IPS-NIHi11 (cell line): Measurements from ENCODE around the gene MLXIP.

Source experiments
- DNase-seq: peaks from one replicate; pipeline ENCODE4 v3.0.0; 2012; ENCODE audit warnings: mixed read lengths, low spot score

Gene MLXIP

GRCh38 chr12:122079033-122079531 is 526 bp downstream of the MLXIP start:
- DNase-seq = peak; percentile 39

GRCh38 chr12:122079532-122080081 is 1.1 kb downstream of the MLXIP start:
- no peak for DNase-seq

- no peak for DNase-seq
Measured at GRCh38 chr12:122080149-122081082, 1.9 kb downstream of the MLXIP start.

- no peak for DNase-seq
Measured at GRCh38 chr12:122081083-122081696, 2.6 kb downstream of the MLXIP start.

- DNase-seq = no peak
Measured at GRCh38 chr12:122081697-122082221, 3.2 kb downstream of the MLXIP start.

- DNase-seq = no peak
Measured at GRCh38 chr12:122082621-122083356, 4.2 kb downstream of the MLXIP start.

GRCh38 chr12:122084857-122085405 is 6.4 kb downstream of the MLXIP start:
- DNase-seq = no peak

GRCh38 chr12:122085591-122085990 is 7.0 kb downstream of the MLXIP start:
- no peak for DNase-seq

GRCh38 chr12:122086116-122086515 is 7.6 kb downstream of the MLXIP start:
- DNase-seq = no peak

- DNase-seq = no peak
Measured at GRCh38 chr12:122086641-122087285, 8.2 kb downstream of the MLXIP start.

GRCh38 chr12:122087431-122088178 is 9.0 kb downstream of the MLXIP start:
- no peak for DNase-seq

GRCh38 chr12:122088179-122088810 is 9.7 kb downstream of the MLXIP start:
- no peak for DNase-seq

GRCh38 chr12:122089077-122089476 is 10.5 kb downstream of the MLXIP start:
- DNase-seq = no peak

GRCh38 chr12:122090759-122091515 is 12.4 kb downstream of the MLXIP start:
- DNase-seq = no peak

- no peak for DNase-seq
Measured at GRCh38 chr12:122093098-122093883, 14.7 kb downstream of the MLXIP start.

- DNase-seq = no peak
Measured at GRCh38 chr12:122094137-122094734, 15.7 kb downstream of the MLXIP start.

- no peak for DNase-seq
Measured at GRCh38 chr12:122094735-122095631, 16.4 kb downstream of the MLXIP start.
